ENCODE measurements around the gene C1QTNF1.

Gene C1QTNF1

DNA sequence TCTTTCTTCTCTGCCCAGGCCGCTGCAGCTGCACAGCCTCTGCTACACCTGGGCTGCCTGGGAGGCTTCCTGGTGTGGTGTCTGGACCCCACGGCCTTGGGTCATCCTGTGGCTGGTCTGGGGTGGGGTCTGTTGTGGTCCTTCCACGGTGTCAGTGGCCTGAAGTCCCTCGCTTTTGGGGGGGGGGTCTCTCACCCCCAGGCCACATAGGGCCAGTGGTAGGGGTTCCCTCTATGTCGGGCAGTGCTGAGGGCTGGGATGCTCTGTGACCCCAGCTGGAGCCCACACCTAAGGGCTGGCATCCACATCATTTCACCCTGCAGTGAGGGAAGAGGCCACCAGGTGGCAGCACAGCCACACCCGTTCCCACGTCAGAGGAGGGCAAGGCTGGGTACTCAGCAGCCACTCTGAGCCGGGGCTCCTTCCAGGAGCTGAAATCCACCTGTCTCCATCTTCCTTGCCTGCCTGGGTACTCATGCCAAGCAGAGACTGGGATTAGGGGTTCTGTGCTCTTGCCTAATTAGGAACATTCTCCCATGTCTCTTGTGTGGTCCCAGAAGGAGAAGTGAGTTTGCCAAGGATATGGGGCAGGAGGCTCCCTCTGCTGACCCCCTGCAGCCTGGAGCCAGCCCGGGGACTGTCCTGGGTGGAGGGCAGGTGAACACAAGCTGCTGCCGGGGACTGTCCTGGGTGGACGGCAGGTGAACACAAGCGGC is 63.6 kb downstream of the C1QTNF1 start:
- in situ Hi-C loops (cut with HindIII; ENCODE audit: low pct_unique_long_range_greater_than_20kb, low sequenced_read_pairs) = no loop called here
- DNase-seq (ENCODE audit: low read depth in 1 of 2, low spot score in 1 of 2) = peak; percentile 76 to 98
- no peak for TF ChIP-seq JUND (IDR thresholded peaks at IDR 0.05; ENCODE audit: low read depth)

DNA sequence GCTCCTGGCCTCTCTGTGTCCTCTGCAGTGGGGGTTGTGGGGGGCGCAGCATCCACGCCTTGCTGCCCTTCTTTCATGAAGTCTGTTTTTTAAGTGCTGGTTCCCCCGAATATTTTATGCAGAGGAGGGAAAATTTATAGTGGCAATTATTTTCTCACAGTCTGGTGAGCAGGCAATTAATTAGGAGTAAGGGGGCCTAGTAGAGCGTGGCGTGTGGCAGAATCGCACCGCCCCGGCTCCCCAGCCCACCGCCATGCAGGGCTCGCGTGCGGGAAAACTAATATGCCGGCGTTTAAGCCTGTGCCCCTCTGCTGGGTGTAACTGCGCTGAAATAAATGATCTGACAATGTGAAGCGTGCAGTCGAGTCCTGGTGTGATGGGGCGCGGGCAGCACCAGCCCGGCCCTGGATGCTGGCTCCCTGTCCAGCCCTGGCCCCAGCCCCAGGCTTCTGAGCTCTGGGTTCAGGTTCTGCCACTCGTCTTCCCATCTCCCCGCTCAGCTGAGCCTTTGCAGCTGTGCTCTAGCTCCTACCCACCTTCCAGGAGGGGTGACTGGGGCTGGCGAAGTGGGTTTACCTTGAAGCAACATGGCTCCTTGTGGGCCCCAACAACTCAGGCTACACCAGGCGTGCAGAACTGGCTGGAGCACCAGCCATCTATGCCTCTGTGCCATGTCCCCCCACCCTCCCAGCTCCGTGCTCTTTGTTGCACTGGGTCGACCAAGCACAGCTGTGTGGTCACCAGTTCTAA is 64.5 kb downstream of the C1QTNF1 start:
- in situ Hi-C loops (cut with HindIII; ENCODE audit: low pct_unique_long_range_greater_than_20kb, low sequenced_read_pairs) = no loop called here
- TF ChIP-seq JUND (IDR thresholded peaks at IDR 0.05; ENCODE audit: low read depth) = no peak
- DNase-seq (ENCODE audit: low read depth in 1 of 2, low spot score in 1 of 2) = no peak

DNA sequence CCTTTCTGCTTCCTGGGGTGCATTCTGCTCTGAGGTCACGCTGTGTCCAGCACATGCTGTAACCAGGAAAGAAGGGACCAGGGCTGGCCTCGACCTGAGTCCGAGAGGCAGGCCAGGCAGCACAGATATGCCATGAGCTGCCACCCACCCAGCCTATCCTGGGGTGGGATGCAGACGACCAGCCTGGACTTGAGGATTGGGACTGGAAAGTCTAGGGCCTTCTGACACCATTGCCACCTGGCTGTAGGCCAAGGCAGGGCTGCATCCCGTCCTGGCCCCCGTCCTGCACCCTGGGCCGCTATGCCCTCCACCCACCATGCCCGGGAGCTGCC is 65.0 kb downstream of the C1QTNF1 start:
- in situ Hi-C loops (cut with HindIII; ENCODE audit: low pct_unique_long_range_greater_than_20kb, low sequenced_read_pairs) = no loop called here
- TF ChIP-seq JUND (IDR thresholded peaks at IDR 0.05; ENCODE audit: low read depth) = no peak
- DNase-seq (ENCODE audit: low read depth in 1 of 2, low spot score in 1 of 2) = no peak

DNA sequence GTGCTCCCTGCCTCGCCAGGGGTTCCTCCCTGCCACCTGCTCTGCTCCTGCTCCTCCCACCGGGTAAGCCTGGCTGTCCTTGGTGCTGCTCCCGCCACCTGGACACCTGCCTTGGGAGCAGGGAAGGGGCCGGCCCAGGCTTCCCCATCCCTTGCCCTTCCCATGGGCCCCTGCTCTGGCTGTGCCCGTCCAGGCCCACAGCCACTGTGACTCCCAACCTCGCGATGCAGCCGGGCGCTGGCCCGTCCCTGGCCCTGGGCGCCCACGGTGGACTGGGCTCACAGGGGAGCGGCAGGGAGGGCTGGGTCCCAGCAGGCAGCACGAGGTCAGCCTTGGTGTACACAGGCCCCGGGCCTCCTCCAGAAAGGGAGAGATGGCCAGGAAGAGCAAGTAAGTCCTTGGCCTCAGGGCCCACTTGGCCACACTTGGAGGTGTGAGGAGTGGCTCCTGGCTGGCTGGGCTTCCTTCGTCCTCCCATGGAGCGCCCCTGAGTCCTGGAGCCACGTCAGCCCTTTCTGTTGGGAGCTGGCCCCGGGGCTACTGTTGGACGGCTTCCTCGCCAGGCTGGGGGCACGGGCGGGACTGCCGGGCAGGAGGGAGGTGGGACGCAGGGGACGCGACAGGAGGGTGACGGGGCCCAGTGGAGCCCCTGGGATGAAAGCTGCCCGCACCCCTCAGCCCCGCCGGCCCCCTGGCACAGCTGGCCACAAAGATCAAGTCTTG is 65.9 kb downstream of the C1QTNF1 start:
- in situ Hi-C loops (cut with HindIII; ENCODE audit: low pct_unique_long_range_greater_than_20kb, low sequenced_read_pairs) = no loop called here
- no peak for TF ChIP-seq JUND (IDR thresholded peaks at IDR 0.05; ENCODE audit: low read depth)
- no peak for DNase-seq (ENCODE audit: low read depth in 1 of 2, low spot score in 1 of 2)

DNA sequence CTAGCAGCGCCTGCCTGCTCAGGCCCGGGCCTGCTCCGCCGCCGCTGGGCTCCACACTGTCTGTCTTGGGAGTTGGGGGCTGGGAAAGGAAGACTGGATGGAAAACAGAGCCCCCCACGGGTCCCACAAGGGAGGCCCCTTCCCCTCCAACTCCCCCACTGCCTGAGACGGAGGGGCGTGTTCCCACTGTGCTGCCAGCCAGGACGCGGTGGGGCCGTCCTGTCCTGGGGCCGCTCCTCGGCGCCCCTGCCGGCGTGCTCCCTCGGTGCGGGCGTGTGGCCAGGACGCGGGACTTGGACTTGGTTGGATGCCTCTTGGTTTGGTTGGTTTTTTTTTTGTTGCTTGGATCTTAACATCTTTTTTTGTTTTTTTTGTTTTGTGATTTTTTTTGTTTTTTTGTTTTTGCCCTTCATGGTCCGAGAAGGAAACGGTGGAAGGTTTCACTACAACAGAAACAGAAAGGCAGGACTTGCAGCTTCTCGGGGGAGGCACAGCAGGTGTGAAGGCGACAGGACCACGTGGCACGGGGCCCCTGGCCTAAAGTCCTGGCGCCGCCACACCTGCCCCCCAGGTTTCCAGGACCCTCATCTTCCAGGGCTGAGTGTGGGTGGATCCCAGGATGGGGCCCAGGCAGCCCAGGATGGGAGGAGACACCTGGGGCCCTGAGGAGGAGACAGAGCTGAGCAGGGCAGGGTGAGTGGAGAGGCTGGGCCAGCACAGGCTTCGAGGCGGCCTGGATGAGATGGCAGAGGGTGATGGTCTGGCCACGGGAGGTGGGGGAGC is 66.7 kb downstream of the C1QTNF1 start:
- no peak for TF ChIP-seq JUND (IDR thresholded peaks at IDR 0.05; ENCODE audit: low read depth)
- DNase-seq (ENCODE audit: low read depth in 1 of 2, low spot score in 1 of 2) = no peak
- in situ Hi-C loops (cut with HindIII; ENCODE audit: low pct_unique_long_range_greater_than_20kb, low sequenced_read_pairs) = no loop called here

DNA sequence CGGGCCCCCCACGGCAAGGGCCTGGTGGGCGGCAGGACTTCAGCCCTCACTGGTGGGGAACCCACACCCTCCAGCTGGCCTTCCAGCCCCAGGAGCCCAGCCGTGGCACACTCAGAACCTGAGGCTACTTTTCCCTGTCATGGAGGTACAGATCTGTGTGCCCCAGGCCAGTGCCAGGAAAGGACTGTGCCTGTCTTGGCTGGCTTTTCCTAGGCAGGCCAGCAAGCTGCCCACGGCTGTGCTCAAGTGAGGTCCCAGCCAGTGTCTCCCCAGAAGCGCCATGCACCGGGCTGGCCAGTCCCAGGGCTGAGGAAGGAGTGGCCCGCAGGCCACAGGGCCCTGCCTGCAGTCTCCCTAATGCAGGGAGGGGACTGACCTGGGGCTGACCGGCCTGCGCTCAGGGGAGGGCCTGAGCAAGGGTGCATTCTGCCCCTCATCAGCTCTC is 67.3 kb downstream of the C1QTNF1 start:
- in situ Hi-C loops (cut with HindIII; ENCODE audit: low pct_unique_long_range_greater_than_20kb, low sequenced_read_pairs) = no loop called here
- no peak for DNase-seq (ENCODE audit: low read depth in 1 of 2, low spot score in 1 of 2)
- no peak for TF ChIP-seq JUND (IDR thresholded peaks at IDR 0.05; ENCODE audit: low read depth)

DNA sequence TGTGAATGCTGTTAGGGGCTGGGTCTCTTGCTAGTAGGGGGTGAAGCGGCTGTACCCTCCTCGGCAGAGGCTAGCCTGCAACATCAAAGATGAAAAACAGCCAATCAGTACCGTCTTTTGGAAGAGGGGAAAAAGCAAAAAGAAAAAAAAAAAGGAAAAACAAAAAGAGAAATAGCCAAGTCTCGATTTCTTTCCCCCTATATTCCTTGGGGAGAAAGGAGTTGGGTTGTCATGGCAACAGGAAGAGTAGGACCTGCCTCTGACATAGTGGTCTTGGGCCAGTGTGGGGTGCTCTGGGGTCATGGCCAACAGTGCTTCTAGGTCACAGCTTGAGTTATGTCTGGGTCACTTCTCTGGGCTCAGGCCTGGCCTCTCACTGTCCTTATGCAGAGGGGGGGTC is 68.6 kb downstream of the C1QTNF1 start:
- no peak for TF ChIP-seq JUND (IDR thresholded peaks at IDR 0.05; ENCODE audit: low read depth)
- in situ Hi-C loops (cut with HindIII; ENCODE audit: low pct_unique_long_range_greater_than_20kb, low sequenced_read_pairs) = no loop called here
- DNase-seq (ENCODE audit: low read depth in 1 of 2, low spot score in 1 of 2) = no peak

DNA sequence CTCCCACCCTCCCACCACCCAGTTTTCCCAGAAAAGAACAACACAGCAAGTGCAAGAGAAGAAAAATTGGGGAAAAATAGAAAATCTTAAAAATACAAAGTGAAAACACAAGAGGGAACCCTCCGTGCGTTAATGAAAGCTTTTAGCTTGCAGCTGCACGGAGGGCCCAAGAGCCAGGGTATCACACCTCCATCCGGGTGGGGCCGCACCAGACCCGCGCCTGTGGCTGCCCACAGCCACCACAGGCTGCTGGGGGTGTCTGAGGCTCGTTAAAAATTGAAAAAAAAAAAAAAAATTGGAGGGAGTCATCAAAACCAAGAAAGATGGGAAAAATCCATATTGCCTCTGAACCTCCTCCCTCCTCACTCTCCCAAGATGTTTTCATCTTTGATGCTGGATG is 69.3 kb downstream of the C1QTNF1 start:
- TF ChIP-seq JUND (IDR thresholded peaks at IDR 0.05; ENCODE audit: low read depth) = no peak
- DNase-seq (ENCODE audit: low read depth in 1 of 2, low spot score in 1 of 2) = no peak
- in situ Hi-C loops (cut with HindIII; ENCODE audit: low pct_unique_long_range_greater_than_20kb, low sequenced_read_pairs) = no loop called here

DNA sequence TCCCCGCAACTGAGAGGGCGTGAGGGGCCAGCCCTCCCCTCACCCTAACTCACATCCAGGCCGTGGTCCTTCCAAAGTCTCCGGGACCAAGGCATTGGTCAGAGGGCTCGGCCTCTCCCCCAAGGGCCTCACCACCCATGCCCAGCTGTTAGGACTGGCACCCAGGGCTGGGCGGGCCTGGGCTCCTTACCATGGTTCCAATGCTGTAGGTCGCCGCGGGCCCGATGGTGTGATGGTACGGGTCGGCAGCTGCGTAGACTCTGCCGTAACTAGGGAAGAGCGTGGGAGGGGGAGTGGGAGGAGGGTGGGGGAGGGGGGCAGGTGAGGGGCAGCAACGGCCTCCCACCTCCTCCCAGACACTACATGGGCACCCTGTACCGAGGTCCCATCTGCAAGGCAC is 70.3 kb downstream of the C1QTNF1 start:
- TF ChIP-seq JUND (IDR thresholded peaks at IDR 0.05; ENCODE audit: low read depth) = no peak
- in situ Hi-C loops (cut with HindIII; ENCODE audit: low pct_unique_long_range_greater_than_20kb, low sequenced_read_pairs) = no loop called here
- DNase-seq (ENCODE audit: low read depth in 1 of 2, low spot score in 1 of 2) = no peak

DNA sequence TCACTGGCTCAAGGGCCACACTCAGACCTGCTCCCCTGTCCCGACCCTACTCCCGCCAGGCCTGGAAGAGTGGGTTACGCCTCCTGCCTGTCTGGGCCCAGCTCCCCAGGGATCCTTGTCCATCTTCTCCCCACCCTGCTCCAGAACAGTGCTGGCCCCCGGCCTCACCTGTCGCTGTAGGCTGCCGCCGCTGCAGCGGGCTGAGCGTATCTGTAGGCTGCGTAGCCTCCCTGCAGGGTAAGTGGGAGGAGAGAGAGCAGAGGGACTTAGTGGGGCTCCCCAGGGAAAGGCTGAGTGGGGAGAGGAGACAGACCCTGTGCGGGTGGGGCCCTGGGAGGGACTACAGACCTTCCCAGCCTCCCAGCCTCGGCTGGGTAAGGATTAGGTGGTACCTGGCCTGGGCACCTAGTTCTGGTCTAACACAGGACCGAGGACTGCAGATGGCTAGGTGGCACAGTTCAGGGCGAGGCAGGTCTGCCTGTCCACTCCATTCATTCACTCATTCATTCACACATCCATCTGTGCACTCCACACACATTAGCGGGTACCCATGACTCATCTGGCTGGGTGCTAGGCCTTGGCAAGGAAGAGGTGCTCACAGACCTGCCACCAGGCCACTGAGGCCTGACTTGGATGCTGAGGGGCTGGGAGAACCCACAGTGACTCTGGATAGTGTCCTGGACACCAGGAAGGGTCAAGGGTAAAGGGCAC is 71.5 kb downstream of the C1QTNF1 start:
- in situ Hi-C loops (cut with HindIII; ENCODE audit: low pct_unique_long_range_greater_than_20kb, low sequenced_read_pairs) = no loop called here
- DNase-seq (ENCODE audit: low read depth in 1 of 2, low spot score in 1 of 2) = no peak
- no peak for TF ChIP-seq JUND (IDR thresholded peaks at IDR 0.05; ENCODE audit: low read depth)

DNA sequence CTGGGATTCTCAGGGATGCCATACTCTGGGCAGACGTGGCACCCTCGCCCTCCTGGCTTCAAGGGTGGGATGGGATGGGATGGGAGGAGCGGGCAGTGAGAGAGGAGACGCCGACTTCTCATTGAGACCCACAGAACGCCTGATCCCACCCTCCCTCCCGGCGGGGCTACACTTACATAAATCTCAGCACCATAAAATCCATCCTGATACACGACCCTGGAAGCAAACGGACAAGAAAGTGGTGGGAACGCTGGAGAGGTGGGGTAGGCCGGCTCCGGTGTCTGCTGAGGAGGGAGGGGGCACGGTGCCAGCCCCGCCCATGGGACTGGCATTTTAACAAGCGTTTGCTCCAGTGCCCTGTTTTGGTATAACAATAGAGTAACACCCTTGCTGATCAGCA is 72.5 kb downstream of the C1QTNF1 start:
- in situ Hi-C loops (cut with HindIII; ENCODE audit: low pct_unique_long_range_greater_than_20kb, low sequenced_read_pairs) = no loop called here
- TF ChIP-seq JUND (IDR thresholded peaks at IDR 0.05; ENCODE audit: low read depth) = no peak
- no peak for DNase-seq (ENCODE audit: low read depth in 1 of 2, low spot score in 1 of 2)
